ENCODE results near the gene FAM43A.

DNA sequence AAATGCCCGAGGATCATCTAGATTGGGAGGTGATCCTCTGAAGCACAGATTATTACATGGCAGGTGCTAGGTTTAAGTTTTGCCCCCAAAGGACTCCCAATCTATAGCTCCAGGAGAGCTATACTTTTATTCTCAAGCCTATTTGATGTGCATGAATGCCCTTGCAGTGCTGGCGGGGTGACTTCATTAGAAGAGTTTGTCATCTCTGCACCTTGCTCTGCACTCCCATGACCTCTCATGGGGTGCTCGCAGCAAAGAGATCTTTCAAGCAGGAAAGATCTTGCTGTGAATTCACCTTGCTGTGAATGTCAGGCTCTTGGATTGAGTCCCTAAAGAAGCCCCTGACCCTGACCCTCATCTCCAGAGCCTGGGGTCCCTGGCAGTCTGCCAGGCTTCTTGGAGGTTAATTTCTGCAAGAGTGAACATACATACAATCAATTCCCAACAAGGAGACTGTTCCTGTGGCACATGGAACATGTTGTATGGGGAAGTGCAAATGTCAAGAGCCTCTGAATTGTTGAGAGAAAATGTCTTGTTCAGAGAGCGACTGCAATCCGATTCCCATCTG lies 45.9 kb downstream of the FAM43A start:
- TF ChIP-seq NFIC (IDR thresholded peaks at IDR 0.05; ENCODE audit: low read depth, low read length) (no peak), TAF1 (IDR thresholded peaks at IDR 0.05; ENCODE audit: borderline replicate concordance, low read depth, low read length) (no peak), POLR2AphosphoS5 (IDR thresholded peaks at IDR 0.05; ENCODE audit: low read length) (no peak), NBN (IDR thresholded peaks at IDR 0.05) (no peak), ZNF24 (IDR thresholded peaks at IDR 0.05) (no peak), NRF1 (conservative IDR thresholded peaks at IDR 0.05; ENCODE audit: low read depth, low read length) (no peak), STAT3 (IDR thresholded peaks at IDR 0.05; ENCODE audit: low read depth, low read length) (no peak)
- TF ChIP-seq, protein P1, sequence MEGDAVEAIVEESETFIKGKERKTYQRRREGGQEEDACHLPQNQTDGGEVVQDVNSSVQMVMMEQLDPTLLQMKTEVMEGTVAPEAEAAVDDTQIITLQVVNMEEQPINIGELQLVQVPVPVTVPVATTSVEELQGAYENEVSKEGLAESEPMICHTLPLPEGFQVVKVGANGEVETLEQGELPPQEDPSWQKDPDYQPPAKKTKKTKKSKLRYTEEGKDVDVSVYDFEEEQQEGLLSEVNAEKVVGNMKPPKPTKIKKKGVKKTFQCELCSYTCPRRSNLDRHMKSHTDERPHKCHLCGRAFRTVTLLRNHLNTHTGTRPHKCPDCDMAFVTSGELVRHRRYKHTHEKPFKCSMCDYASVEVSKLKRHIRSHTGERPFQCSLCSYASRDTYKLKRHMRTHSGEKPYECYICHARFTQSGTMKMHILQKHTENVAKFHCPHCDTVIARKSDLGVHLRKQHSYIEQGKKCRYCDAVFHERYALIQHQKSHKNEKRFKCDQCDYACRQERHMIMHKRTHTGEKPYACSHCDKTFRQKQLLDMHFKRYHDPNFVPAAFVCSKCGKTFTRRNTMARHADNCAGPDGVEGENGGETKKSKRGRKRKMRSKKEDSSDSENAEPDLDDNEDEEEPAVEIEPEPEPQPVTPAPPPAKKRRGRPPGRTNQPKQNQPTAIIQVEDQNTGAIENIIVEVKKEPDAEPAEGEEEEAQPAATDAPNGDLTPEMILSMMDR (IDR thresholded peaks at IDR 0.05 in 2 of 3, conservative IDR thresholded peaks at IDR 0.05 in 1 of 3; ENCODE audit: control insufficient read depth in 2 of 3, extremely low read depth in 1 of 3, insufficient read depth in 1 of 3, low read depth in 3 of 3, low read length in 3 of 3) = no peak
- TF ChIP-seq, protein P2, sequence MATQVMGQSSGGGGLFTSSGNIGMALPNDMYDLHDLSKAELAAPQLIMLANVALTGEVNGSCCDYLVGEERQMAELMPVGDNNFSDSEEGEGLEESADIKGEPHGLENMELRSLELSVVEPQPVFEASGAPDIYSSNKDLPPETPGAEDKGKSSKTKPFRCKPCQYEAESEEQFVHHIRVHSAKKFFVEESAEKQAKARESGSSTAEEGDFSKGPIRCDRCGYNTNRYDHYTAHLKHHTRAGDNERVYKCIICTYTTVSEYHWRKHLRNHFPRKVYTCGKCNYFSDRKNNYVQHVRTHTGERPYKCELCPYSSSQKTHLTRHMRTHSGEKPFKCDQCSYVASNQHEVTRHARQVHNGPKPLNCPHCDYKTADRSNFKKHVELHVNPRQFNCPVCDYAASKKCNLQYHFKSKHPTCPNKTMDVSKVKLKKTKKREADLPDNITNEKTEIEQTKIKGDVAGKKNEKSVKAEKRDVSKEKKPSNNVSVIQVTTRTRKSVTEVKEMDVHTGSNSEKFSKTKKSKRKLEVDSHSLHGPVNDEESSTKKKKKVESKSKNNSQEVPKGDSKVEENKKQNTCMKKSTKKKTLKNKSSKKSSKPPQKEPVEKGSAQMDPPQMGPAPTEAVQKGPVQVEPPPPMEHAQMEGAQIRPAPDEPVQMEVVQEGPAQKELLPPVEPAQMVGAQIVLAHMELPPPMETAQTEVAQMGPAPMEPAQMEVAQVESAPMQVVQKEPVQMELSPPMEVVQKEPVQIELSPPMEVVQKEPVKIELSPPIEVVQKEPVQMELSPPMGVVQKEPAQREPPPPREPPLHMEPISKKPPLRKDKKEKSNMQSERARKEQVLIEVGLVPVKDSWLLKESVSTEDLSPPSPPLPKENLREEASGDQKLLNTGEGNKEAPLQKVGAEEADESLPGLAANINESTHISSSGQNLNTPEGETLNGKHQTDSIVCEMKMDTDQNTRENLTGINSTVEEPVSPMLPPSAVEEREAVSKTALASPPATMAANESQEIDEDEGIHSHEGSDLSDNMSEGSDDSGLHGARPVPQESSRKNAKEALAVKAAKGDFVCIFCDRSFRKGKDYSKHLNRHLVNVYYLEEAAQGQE (IDR thresholded peaks at IDR 0.05; ENCODE audit: low read depth, low read length) = no peak
- TF ChIP-seq, protein P3, sequence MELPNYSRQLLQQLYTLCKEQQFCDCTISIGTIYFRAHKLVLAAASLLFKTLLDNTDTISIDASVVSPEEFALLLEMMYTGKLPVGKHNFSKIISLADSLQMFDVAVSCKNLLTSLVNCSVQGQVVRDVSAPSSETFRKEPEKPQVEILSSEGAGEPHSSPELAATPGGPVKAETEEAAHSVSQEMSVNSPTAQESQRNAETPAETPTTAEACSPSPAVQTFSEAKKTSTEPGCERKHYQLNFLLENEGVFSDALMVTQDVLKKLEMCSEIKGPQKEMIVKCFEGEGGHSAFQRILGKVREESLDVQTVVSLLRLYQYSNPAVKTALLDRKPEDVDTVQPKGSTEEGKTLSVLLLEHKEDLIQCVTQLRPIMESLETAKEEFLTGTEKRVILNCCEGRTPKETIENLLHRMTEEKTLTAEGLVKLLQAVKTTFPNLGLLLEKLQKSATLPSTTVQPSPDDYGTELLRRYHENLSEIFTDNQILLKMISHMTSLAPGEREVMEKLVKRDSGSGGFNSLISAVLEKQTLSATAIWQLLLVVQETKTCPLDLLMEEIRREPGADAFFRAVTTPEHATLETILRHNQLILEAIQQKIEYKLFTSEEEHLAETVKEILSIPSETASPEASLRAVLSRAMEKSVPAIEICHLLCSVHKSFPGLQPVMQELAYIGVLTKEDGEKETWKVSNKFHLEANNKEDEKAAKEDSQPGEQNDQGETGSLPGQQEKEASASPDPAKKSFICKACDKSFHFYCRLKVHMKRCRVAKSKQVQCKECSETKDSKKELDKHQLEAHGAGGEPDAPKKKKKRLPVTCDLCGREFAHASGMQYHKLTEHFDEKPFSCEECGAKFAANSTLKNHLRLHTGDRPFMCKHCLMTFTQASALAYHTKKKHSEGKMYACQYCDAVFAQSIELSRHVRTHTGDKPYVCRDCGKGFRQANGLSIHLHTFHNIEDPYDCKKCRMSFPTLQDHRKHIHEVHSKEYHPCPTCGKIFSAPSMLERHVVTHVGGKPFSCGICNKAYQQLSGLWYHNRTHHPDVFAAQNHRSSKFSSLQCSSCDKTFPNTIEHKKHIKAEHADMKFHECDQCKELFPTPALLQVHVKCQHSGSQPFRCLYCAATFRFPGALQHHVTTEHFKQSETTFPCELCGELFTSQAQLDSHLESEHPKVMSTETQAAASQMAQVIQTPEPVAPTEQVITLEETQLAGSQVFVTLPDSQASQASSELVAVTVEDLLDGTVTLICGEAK (IDR thresholded peaks at IDR 0.05; ENCODE audit: borderline replicate concordance) = no peak

Measured in GM12878 (cell line).